Tibial nerve (tissue), 4 donors: ENCODE data around the gene CPNE6. TPM values are rescaled to one million over a fixed set of nuclear protein-coding genes. Genes with fewer than 3 reads are reported as not detected.

ENCODE experiments used
- DNase-seq, 2 donors: peaks; one replicate each; pipeline ENCODE4 v3.0.0-alpha.2; 2019; ENCODE audit warnings: low spot score in 2 of 2
- H3K27ac ChIP-seq, 4 donors: fragments of 200-600 bp; sonication (generic) in 3 of 4; one replicate each; pipeline ENCODE4 v1.5.1; 2017 to 2019; ENCODE audit warnings: mild to moderate bottlenecking in 1 of 4
- H3K27me3 ChIP-seq, 2 donors: fragments of 200-600 bp; sonication (generic) in 1 of 2; one replicate each; pipeline versions ENCODE4 v1.5.1 to v1.6.0; 2017 to 2019
- H3K36me3 ChIP-seq, 3 donors: fragments of 200-600 bp; sonication (generic); one replicate each; pipeline ENCODE4 v1.5.1; 2018 to 2019
- H3K4me1 ChIP-seq, 4 donors: fragments of 200-600 bp; sonication (generic) in 3 of 4; one replicate each; pipeline ENCODE4 v1.5.1; 2017 to 2019
- H3K4me3 ChIP-seq, 4 donors: fragments of 200-600 bp; sonication (generic) in 3 of 4; one replicate each; pipeline ENCODE4 v1.5.1; 2017 to 2019; ENCODE audit warnings: mild to moderate bottlenecking in 1 of 4, moderate library complexity in 1 of 4
- H3K9me3 ChIP-seq, 4 donors: fragments of 200-600 bp; sonication (generic) in 3 of 4; one replicate each; pipeline ENCODE4 v1.5.1; 2017 to 2019
- CTCF ChIP-seq, 5 experiments: fragments of 200-600 bp in 3 of 5; fragments of 450-650 bp in 2 of 5; sonication (generic) in 3 of 5; IDR thresholded peaks; one replicate each; pipeline ENCODE4 v1.5.1; 2016 to 2019; ENCODE audit warnings: antibody characterized with exemption in 5 of 5, mild to moderate bottlenecking in 3 of 5, moderate library complexity in 2 of 5
- EP300 ChIP-seq, 2 donors: sonication (generic); formaldehyde crosslinking; IDR thresholded peaks; one replicate each; pipeline ENCODE4 v1.6.1; 2017; ENCODE audit warnings: antibody characterized with exemption in 2 of 2, mild to moderate bottlenecking in 1 of 2
- POLR2A ChIP-seq, 2 donors: fragments of 450-650 bp; IDR thresholded peaks; one replicate each; pipeline ENCODE4 v1.6.1; 2017; ENCODE audit warnings: antibody characterized with exemption in 2 of 2, mild to moderate bottlenecking in 2 of 2, moderate library complexity in 2 of 2
- WGBS, 2 donors: methylation state at CpG; one replicate each; pipeline ENCODE4 v1.1.5; 2018; 5-methylcytosine and 5-hydroxymethylcytosine counted together
- total RNA-seq, 4 donors: library from RNA; depleted of rRNA; stranded (reverse); fragments of >200 nt; gene quantifications; one replicate each; pipeline ENCODE4 v1.1.0, GENCODE V29; 2016

Gene CPNE6
- total RNA-seq, 4 donors from 2014 or later, result not detected

DNA sequence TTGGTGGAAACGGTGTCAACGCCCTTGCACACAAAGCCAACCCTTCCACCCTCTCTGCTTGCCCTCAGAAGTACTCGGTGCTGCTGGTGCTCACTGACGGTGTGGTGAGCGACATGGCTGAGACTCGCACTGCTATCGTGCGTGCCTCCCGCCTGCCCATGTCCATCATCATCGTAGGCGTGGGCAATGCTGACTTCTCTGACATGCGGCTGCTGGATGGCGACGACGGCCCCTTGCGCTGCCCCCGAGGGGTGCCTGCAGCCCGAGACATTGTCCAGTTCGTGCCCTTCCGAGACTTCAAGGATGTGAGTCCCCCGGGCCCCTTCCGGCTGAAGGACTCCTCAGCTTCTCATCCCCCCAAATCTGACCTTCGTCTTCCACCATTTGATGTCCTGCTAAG, 5.7 kb downstream of the CPNE6 start:
- Histone ChIP-seq H3K4me3 (no peak overlapping the region), H3K36me3 (no peaks in the 10 kb centered on the region), H3K27ac (no peak overlapping the region), H3K9me3 (no peaks in the 10 kb centered on the region), H3K4me1 (peaks cover 0 to 14% (median 3%) of the 10 kb centered on the region in 4 donors), H3K27me3 (peaks cover 0 to 61% of the 10 kb centered on the region in 2 donors)
- no peak for DNase-seq
- WGBS, 2 donors, result 89 to 95% methylated on average over 23 of the region's 23 CpGs
- TF ChIP-seq CTCF (IDR thresholded peaks at IDR 0.05), result no peak
- no peak for TF ChIP-seq EP300 (IDR thresholded peaks at IDR 0.05)
- no peak for TF ChIP-seq POLR2A (IDR thresholded peaks at IDR 0.05)

DNA sequence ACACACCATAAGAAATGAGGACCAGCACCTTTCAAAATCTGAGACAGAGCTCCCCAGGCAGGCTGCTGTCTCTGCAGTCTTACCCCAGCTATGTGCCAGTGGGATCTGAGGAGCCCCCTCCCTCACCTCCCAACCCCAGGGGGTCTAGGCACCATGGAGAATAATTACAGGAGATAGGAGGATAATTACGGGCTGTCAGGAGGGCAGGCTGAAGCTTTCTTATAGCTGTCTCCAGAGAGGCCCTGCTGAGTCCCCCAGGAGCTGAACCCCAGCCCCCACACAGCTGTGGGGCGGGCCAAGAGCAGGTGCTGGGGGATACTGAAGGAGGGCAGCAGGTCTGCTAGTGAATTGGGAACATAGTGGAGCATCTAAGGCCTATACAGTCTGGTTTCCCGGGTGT, 6.8 kb downstream of the CPNE6 start:
- H3K36me3 ChIP-seq, result no peaks in the 10 kb centered on the region
- H3K9me3 ChIP-seq, result no peaks in the 10 kb centered on the region
- H3K4me3 ChIP-seq, result no peak overlapping the region
- WGBS, 2 donors, result 63 to 70% methylated on average over 3 of the region's 3 CpGs
- peaks cover 0 to 51% of the 10 kb centered on the region in 2 donors for H3K27me3 ChIP-seq
- DNase-seq, result no peak
- H3K4me1 ChIP-seq, result peaks cover 0 to 14% (median 3%) of the 10 kb centered on the region in 4 donors
- TF ChIP-seq POLR2A (IDR thresholded peaks at IDR 0.05), result no peak
- no peak for TF ChIP-seq EP300 (IDR thresholded peaks at IDR 0.05)
- no peak for TF ChIP-seq CTCF (IDR thresholded peaks at IDR 0.05)
- H3K27ac ChIP-seq, result no peak overlapping the region

DNA sequence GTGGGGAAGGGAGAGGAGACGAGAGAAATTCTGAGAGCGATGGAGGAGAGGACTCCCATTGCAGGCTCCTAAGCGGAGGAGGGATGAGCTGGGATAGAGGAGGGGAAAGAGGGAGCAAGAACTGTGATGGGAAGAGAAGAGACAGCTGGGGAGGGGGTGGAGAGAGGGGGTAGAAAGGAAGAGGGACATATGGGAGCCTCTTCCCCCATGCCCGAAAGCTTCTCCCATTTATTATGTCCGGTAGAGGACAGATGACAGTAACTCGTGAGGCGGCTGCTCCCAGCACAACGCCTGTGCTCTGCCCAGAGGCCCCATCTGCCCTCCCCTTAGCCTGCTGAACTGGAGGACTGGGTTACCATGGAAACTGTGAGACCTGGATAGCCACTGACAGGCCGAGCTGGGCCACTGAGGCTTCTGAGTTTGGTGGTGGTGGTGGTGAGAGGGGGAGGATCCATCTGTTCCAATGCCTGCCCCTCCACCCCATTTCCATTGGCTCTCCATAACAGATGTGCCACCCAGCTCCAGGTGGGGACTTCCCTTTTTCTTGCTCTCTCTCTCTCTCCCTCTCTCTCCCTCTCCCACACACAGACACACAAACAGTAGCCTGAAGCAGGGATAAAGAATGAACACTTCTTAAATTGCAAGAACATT, 8.3 kb downstream of the CPNE6 start:
- peaks cover 0 to 14% (median 3%) of the 10 kb centered on the region in 4 donors for H3K4me1 ChIP-seq
- no peak overlapping the region for H3K4me3 ChIP-seq
- WGBS, 2 donors, result 87 to 89% methylated on average over 9 of the region's 9 CpGs
- no peak for DNase-seq
- no peaks in the 10 kb centered on the region for H3K9me3 ChIP-seq
- peaks cover 0 to 44% of the 10 kb centered on the region in 2 donors for H3K27me3 ChIP-seq
- H3K36me3 ChIP-seq, result no peaks in the 10 kb centered on the region
- TF ChIP-seq EP300 (IDR thresholded peaks at IDR 0.05), result no peak
- no peak for TF ChIP-seq POLR2A (IDR thresholded peaks at IDR 0.05)
- no peak for TF ChIP-seq CTCF (IDR thresholded peaks at IDR 0.05)
- no peak overlapping the region for H3K27ac ChIP-seq

- Histone ChIP-seq H3K36me3 (no peaks in the 10 kb centered on the region), H3K9me3 (no peaks in the 10 kb centered on the region), H3K27me3 (peaks cover 0 to 40% of the 10 kb centered on the region in 2 donors), H3K4me3 (no peak overlapping the region), H3K4me1 (peaks cover 0 to 14% (median 3%) of the 10 kb centered on the region in 4 donors), H3K27ac (no peak overlapping the region)
- no peak for DNase-seq
- TF ChIP-seq POLR2A (IDR thresholded peaks at IDR 0.05) (no peak), CTCF (IDR thresholded peaks at IDR 0.05) (no peak), EP300 (IDR thresholded peaks at IDR 0.05) (no peak)
- WGBS, 2 donors, result 83 to 88% methylated on average over 6 of the region's 6 CpGs
These were observed 8.8 kb downstream of the CPNE6 start for GRCh38 chr14:24080142-24080530.

DNA sequence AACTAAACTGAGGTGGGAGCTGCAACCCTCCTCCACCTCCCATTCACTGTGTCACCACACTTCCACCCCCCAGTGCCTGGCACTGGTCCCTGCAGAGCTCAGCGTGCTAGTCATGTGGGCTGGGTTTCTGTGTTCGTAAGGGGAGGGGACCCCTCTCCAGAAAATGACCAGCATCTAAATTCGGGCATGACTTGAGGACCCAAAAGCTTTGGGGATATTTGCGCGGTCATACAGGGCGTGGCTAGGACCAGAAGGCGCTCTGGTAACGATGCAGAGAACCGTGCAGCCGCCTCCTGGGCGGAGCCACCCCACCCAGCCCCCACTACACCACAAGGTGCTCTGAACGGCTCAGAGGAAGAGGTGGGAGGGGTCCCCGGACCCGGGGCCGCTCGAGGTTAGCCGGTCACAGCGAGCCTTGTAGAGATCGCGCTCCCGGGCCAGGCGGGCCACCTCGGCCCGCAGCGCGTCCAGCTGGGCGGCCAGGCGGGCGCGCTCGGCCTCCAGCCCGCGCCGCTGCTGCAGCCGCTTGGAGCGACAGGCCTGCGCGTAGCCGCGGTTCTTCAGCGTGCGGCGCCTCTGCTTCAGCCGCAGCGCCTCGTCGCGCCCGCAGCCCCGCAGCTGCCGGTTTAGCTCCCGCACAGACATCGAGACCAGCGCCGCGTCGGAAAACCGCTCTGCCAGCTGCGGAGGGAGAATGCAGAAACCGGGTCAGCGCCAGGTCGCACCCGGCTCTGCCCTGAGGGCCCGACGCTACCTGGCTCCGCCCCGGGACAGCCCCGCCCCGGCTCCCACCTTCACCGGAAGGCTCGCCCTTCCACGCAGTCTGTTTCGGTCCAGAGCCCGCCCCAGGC, 9.8 kb downstream of the CPNE6 start:
- no peaks in the 10 kb centered on the region for H3K36me3 ChIP-seq
- 0% methylated on average over 20 to 56 of the region's 74 CpGs for WGBS, 2 donors
- no peak for TF ChIP-seq POLR2A (IDR thresholded peaks at IDR 0.05)
- no peak for TF ChIP-seq EP300 (IDR thresholded peaks at IDR 0.05)
- no peak for TF ChIP-seq CTCF (IDR thresholded peaks at IDR 0.05)
- H3K4me3 ChIP-seq, result peak overlapping the region; percentile 32 to 67 (median 50)
- H3K27me3 ChIP-seq, result peaks cover 0 to 40% of the 10 kb centered on the region in 2 donors
- H3K4me1 ChIP-seq, result peaks cover 0 to 14% (median 3%) of the 10 kb centered on the region in 4 donors
- no peaks in the 10 kb centered on the region for H3K9me3 ChIP-seq
- H3K27ac ChIP-seq, result peak overlapping the region in 2 of 4 donors; percentile 53 to 82
- DNase-seq, result no peak
